Cardiac fibroblast (primary cell): ENCODE data around the gene CAMKK2.
A peak's percentile ranks its signal among the peaks of the same experiment; 100 is the strongest.
"Not testable (repeated sequence)": the region's sequence is repeated elsewhere in the genome, so short reads cannot be mapped to it uniquely, and the experiment has no call there.

Experiments
- DNase-seq, 2 donors: peaks; one replicate each; pipeline versions ENCODE4 v3.0.0 to v3.0.0-alpha.2; 2010; ENCODE audit warnings: low read depth in 2 of 2
- H3K4me3 ChIP-seq, 2 donors: replicated peaks in 1 of 2; 1 replicate in 1 of 2; 2 replicates in 1 of 2; pipeline ENCODE4 v1.5.1; 2011; ENCODE audit warnings: low read depth in 2 of 2, low read length in 2 of 2, mild to moderate bottlenecking in 2 of 2, moderate library complexity in 1 of 2
- CTCF ChIP-seq: IDR thresholded peaks from one replicate; pipeline ENCODE4 v1.5.1; 2011; ENCODE audit warnings: low read depth, mild to moderate bottlenecking, low read length, inconsistent platforms

Gene CAMKK2

GRCh38 chr12:121216102-121216501 lies 80.4 kb downstream of the CAMKK2 start:
- H3K4me3 ChIP-seq = no peak overlapping the region
- no peak for TF ChIP-seq CTCF
- DNase-seq = no peak

- TF ChIP-seq CTCF = no peak
- peak; percentile 86 to 90 for DNase-seq
- no peak overlapping the region for H3K4me3 ChIP-seq
Measured at GRCh38 chr12:121214855-121215745, 81.4 kb downstream of the CAMKK2 start.

- peak; percentile 66 to 78 for DNase-seq
- TF ChIP-seq CTCF = no peak
- H3K4me3 ChIP-seq = no peak overlapping the region
Measured at GRCh38 chr12:121214166-121214777, 82.2 kb downstream of the CAMKK2 start.

GRCh38 chr12:121212875-121213274 lies 83.6 kb downstream of the CAMKK2 start:
- no peak for TF ChIP-seq CTCF
- no peak overlapping the region for H3K4me3 ChIP-seq
- DNase-seq = no peak

- peak; percentile 70 to 72 for DNase-seq
- peak; percentile 1 for TF ChIP-seq CTCF
- H3K4me3 ChIP-seq = peak within 1 kb of the TSS; percentile 57 to 64
Measured at GRCh38 chr12:121209624-121210572, 86.6 kb downstream of the CAMKK2 start, which contains the start of gene P2RX4. Gene P2RX4 (plus strand): TSS chr12:121210129. CDS start chr12:121210165, 36 bp downstream.

- no peak for DNase-seq
- no peak overlapping the region for H3K4me3 ChIP-seq
- TF ChIP-seq CTCF = no peak
Measured at GRCh38 chr12:121209221-121209620, 87.3 kb downstream of the CAMKK2 start.

- DNase-seq, H3K4me3 ChIP-seq: not testable (repeated sequence)
Measured at GRCh38 chr12:121208571-121208970, 87.9 kb downstream of the CAMKK2 start.
